H1 (cell line): ENCODE results near the gene KLHDC1. TPM values are rescaled to one million over a fixed set of nuclear protein-coding genes. Genes with fewer than 3 reads are reported as not detected.
A peak's percentile ranks its signal among the peaks of the same experiment; 100 is the strongest.

ENCODE experiments used
- CTCF ChIA-PET: fragments of 300-600 bp; sonication (Branson Sonifier 250); formaldehyde crosslinking; loops from one replicate; lab custom pipeline; 2021; ENCODE audit not compliant: partially characterized antibody; lab: Charles Lee
- POLR2A ChIA-PET: fragments of 300-600 bp; sonication (Branson Sonifier 250); formaldehyde crosslinking; loops from one replicate; lab custom pipeline; 2021; ENCODE audit warnings: inconsistent platforms; ENCODE audit not compliant: partially characterized antibody; lab: Charles Lee
- DNase-seq, 2 experiments: peaks; one replicate each; pipeline versions ENCODE4 v3.0.0 to v3.0.0-alpha.2; 2010 to 2022; ENCODE audit warnings: low spot score in 2 of 2, low read depth in 1 of 2, mixed read lengths in 1 of 2
- FAIRE-seq: peaks from 2 replicates; lab custom pipeline; 2011; peaks lifted over from hg19 to GRCh38; lab: Jason Lieb, UNC
- H2AFZ ChIP-seq: 2 replicates; pipeline ENCODE4 v1.8.1; 2012; ENCODE audit warnings: low read length, inconsistent platforms
- H2AK5ac ChIP-seq: 2 replicates; pipeline ENCODE4 v1.6.1; 2013; ENCODE audit warnings: low read depth, low read length
- H2BK120ac ChIP-seq: replicated peaks from 2 replicates; pipeline ENCODE3; 2013; ENCODE audit warnings: low read depth, low read length, inconsistent platforms
- H2BK12ac ChIP-seq: 2 replicates; pipeline ENCODE4 v1.6.1; 2013; ENCODE audit warnings: low read depth, low read length
- H2BK15ac ChIP-seq: 2 replicates; pipeline ENCODE4 v1.6.1; 2013; ENCODE audit warnings: low read length
- H2BK20ac ChIP-seq: 2 replicates; pipeline ENCODE4 v1.6.1; 2013; ENCODE audit warnings: low read length
- H2BK5ac ChIP-seq: 2 replicates; pipeline ENCODE4 v1.6.1; 2013; ENCODE audit warnings: low read depth, low read length
- H3K14ac ChIP-seq: 2 replicates; pipeline ENCODE4 v1.6.1; 2013; ENCODE audit warnings: inconsistent platforms; ENCODE audit not compliant: insufficient read length
- H3K18ac ChIP-seq: 2 replicates; pipeline ENCODE4 v1.6.1; 2013; ENCODE audit warnings: low read length; ENCODE audit errors: extremely low read depth
- H3K23ac ChIP-seq: 2 replicates; pipeline ENCODE4 v1.6.1; 2013; ENCODE audit warnings: inconsistent platforms; ENCODE audit not compliant: insufficient read length
- H3K23me2 ChIP-seq: 2 replicates; pipeline ENCODE4 v1.6.1; 2013; ENCODE audit warnings: low read depth, low read length
- H3K27ac ChIP-seq: 2 replicates; pipeline ENCODE4 v1.6.1; 2011; ENCODE audit warnings: low read depth, low read length, inconsistent platforms
- H3K27me3 ChIP-seq, 4 experiments: replicated peaks in 1 of 4; 1 replicate in 1 of 4; 2 replicates in 3 of 4; pipeline versions ENCODE4 v1.6.1 to v1.8.1; 2011 to 2013; ENCODE audit warnings: low read length in 3 of 4, mild to moderate bottlenecking in 3 of 4, inconsistent platforms in 2 of 4, mixed read lengths in 2 of 4, moderate library complexity in 1 of 4; ENCODE audit not compliant: control insufficient read depth in 3 of 4, insufficient read depth in 3 of 4; ENCODE audit errors: extremely low read depth in 1 of 4
- H3K36me3 ChIP-seq, 4 experiments: 2 replicates each; pipeline versions ENCODE4 v1.6.1 to v1.8.1; 2011 to 2013; ENCODE audit warnings: mild to moderate bottlenecking in 4 of 4, low read length in 3 of 4, moderate library complexity in 2 of 4, control low read depth in 1 of 4, inconsistent platforms in 1 of 4; ENCODE audit not compliant: insufficient read depth in 4 of 4, control insufficient read depth in 2 of 4
- H3K4ac ChIP-seq: replicated peaks from 2 replicates; pipeline ENCODE3; 2013; ENCODE audit warnings: low read length, low read depth, mixed read lengths, inconsistent platforms; ENCODE audit not compliant: insufficient read length
- H3K4me1 ChIP-seq, 4 experiments: replicated peaks in 1 of 4; 1 replicate in 1 of 4; 2 replicates in 3 of 4; pipeline versions ENCODE4 v1.6.1 to v1.8.1; 2011 to 2013; ENCODE audit warnings: low read length in 3 of 4, inconsistent platforms in 2 of 4, mixed read lengths in 1 of 4; ENCODE audit not compliant: insufficient read depth in 4 of 4, control insufficient read depth in 3 of 4
- H3K4me2 ChIP-seq, 2 experiments: 2 replicates each; pipeline versions ENCODE4 v1.6.1 to v1.8.1; 2011 to 2013; ENCODE audit warnings: low read depth in 2 of 2, low read length in 2 of 2, control low read depth in 1 of 2, inconsistent platforms in 1 of 2, mild to moderate bottlenecking in 1 of 2; ENCODE audit not compliant: insufficient read depth in 1 of 2
- H3K4me3 ChIP-seq, 4 experiments: fragments of 200-600, 300-600 bp in 1 of 4; sonication (generic), shearing (Covaris generic), sonication (Bioruptor Twin) in 1 of 4; 2 replicates each; pipeline versions ENCODE4 v1.5.1 to v1.8.1; 2011 to 2016; ENCODE audit warnings: low read length in 4 of 4, low read depth in 3 of 4, control low read depth in 2 of 4, inconsistent platforms in 2 of 4, mild to moderate bottlenecking in 2 of 4, mixed read lengths in 1 of 4, moderate library complexity in 1 of 4; ENCODE audit not compliant: insufficient read depth in 2 of 4; ENCODE audit errors: extremely low read depth in 1 of 4
- H3K56ac ChIP-seq: replicated peaks from 2 replicates; pipeline ENCODE3; 2013; ENCODE audit warnings: low read depth, mild to moderate bottlenecking, mixed read lengths, low read length, inconsistent platforms; ENCODE audit not compliant: insufficient read length
- H3K79me1 ChIP-seq: 2 replicates; pipeline ENCODE4 v1.6.1; 2013; ENCODE audit warnings: low read depth, low read length, control low read depth
- H3K79me2 ChIP-seq, 2 experiments: 2 replicates each; pipeline versions ENCODE4 v1.6.1 to v1.8.1; 2012 to 2013; ENCODE audit warnings: low read length in 2 of 2, mild to moderate bottlenecking in 2 of 2, inconsistent platforms in 1 of 2; ENCODE audit not compliant: insufficient read depth in 2 of 2, control insufficient read depth in 1 of 2
- H3K9ac ChIP-seq, 4 experiments: replicated peaks in 1 of 4; 1 replicate in 1 of 4; 2 replicates in 3 of 4; pipeline versions ENCODE4 v1.6.1 to v1.8.1; 2011 to 2013; ENCODE audit warnings: low read depth in 3 of 4, low read length in 3 of 4, control low read depth in 2 of 4, mild to moderate bottlenecking in 2 of 4, moderate library complexity in 2 of 4, inconsistent platforms in 1 of 4; ENCODE audit errors: extremely low read depth in 1 of 4
- H3K9me3 ChIP-seq, 2 experiments: 2 replicates each; pipeline versions ENCODE4 v1.6.1 to v1.8.1; 2012 to 2013; ENCODE audit warnings: mild to moderate bottlenecking in 2 of 2, moderate library complexity in 2 of 2, control low read depth in 1 of 2, inconsistent platforms in 1 of 2, low read depth in 1 of 2, low read length in 1 of 2, mixed read lengths in 1 of 2; ENCODE audit not compliant: insufficient read depth in 2 of 2
- H4K20me1 ChIP-seq, 2 experiments: replicated peaks in 1 of 2; 2 replicates each; pipeline versions ENCODE3 to v1.8.1; 2011 to 2013; ENCODE audit warnings: inconsistent platforms in 2 of 2, low read length in 2 of 2, mild to moderate bottlenecking in 1 of 2; ENCODE audit not compliant: insufficient read depth in 2 of 2, control insufficient read depth in 1 of 2
- H4K5ac ChIP-seq: 2 replicates; pipeline ENCODE4 v1.6.1; 2013; ENCODE audit warnings: low read length, low read depth, mixed read lengths, inconsistent platforms; ENCODE audit not compliant: insufficient read length
- H4K8ac ChIP-seq: 2 replicates; pipeline ENCODE4 v1.8.0; 2013; ENCODE audit warnings: mild to moderate bottlenecking, moderate library complexity, low read length, inconsistent platforms; ENCODE audit not compliant: insufficient read depth; ENCODE audit errors: extremely low read depth
- H4K91ac ChIP-seq: replicated peaks from 2 replicates; pipeline ENCODE3; 2013; ENCODE audit warnings: low read length, mixed read lengths, inconsistent platforms; ENCODE audit not compliant: insufficient read length
- CBX8 ChIP-seq: fragments of 300-800, 300-1000 bp; sonication (generic); IDR thresholded peaks from 2 replicates; pipeline ENCODE4 v1.7.1; 2016; ENCODE audit warnings: low read depth, low read length, borderline replicate concordance
- RAD21 ChIP-seq, 2 experiments: IDR thresholded peaks in 1 of 2; conservative IDR thresholded peaks in 1 of 2; 2 replicates each; pipeline ENCODE4 v1.6.1; 2011; ENCODE audit warnings: low read depth in 2 of 2, low read length in 2 of 2, improper control_type of control experiment in 1 of 2, inconsistent platforms in 1 of 2, mild to moderate bottlenecking in 1 of 2, moderate library complexity in 1 of 2
- TAF1 ChIP-seq: IDR thresholded peaks from 2 replicates; pipeline ENCODE4 v1.6.1; 2011; ENCODE audit warnings: mild to moderate bottlenecking, low read depth, low read length
- TBP ChIP-seq: IDR thresholded peaks from 2 replicates; pipeline ENCODE4 v1.6.1; 2011; ENCODE audit warnings: low read depth, low read length, improper control_type of control experiment
- WGBS, 2 experiments: shearing (Covaris generic) in 1 of 2; methylation state at CpG; one replicate each; pipeline versions ENCODE4 v1.1.6 to v1.1.7; 2013 to 2015; ENCODE audit warnings: low lambda C conversion rate in 2 of 2, mixed read lengths in 2 of 2, inconsistent platforms in 1 of 2, low coverage in 1 of 2, missing lambda C conversion rate in 1 of 2; ENCODE audit not compliant: insufficient replicate concordance in 2 of 2, insufficient coverage in 1 of 2, insufficient read length in 1 of 2; ENCODE audit errors: extremely low coverage in 1 of 2, missing lambda C conversion rate in 1 of 2; 5-methylcytosine and 5-hydroxymethylcytosine counted together
- polyA plus RNA-seq, 7 experiments: library from polyadenylated mRNA; depleted of rRNA in 3 of 7; stranded (reverse) in 5 of 7; unstranded in 2 of 7; fragments of >200 nt in 5 of 7; fragments of 200-250 nt in 2 of 7; gene quantifications; 1 replicate in 5 of 7; 2 replicates in 1 of 7; 4 replicates in 1 of 7; pipeline versions ENCODE4 v1.2.1 to v1.2.3, GENCODE V29; 2011 to 2013; ENCODE audit warnings: missing spikeins in 2 of 7, mixed read lengths in 2 of 7
- total RNA-seq: library from RNA; stranded (reverse); fragmentation: NEBNext Ultra II Directional; extraction: Animal tissue kit (Norgen Biotek cat#: 25700); gene quantifications from 2 replicates; pipeline ENCODE4 v1.2.1, GENCODE V29; 2021

Gene KLHDC1
- total and polyA plus RNA-seq, 2 of the 8 experiments (the other 6 are each of a cell fraction or from before 2014, with no cell fraction given): 0.08 TPM; not detected in 1

DNA sequence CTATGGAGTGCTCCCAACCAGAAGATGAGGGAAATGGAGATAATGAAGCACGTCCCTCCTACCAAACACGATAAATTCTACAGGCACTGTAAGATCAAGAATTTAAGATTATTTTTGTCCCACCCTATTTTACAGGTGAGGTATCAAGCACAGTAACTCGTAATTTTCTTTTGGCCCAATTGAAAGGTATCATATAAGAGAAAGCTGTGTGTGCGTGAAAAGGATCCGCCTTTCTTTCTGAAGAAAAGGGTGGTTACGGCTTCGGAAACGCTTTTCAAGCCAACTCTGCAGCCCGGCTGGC is 74.3 kb downstream of the KLHDC1 start:
- peak overlapping the region; percentile 55; the same call in 1 of the 2 replicates for H2AFZ ChIP-seq
- peak overlapping the region; percentile 69 to 98 (median 93) for H3K4me3 ChIP-seq
- no peak overlapping the region for H3K56ac ChIP-seq
- peaks cover 2 to 13% (median 3%) of the 10 kb centered on the region in 4 experiments; a peak in 4 of 7 replicates for H3K4me1 ChIP-seq
- no peak overlapping the region for H3K4ac ChIP-seq
- no peaks in the 10 kb centered on the region for H3K27me3 ChIP-seq
- H4K8ac ChIP-seq: peak overlapping the region; percentile 93
- peaks cover 0 to under 1% (median 0%) of the 10 kb centered on the region in 4 experiments; a peak in 1 of 8 replicates for H3K36me3 ChIP-seq
- no peak overlapping the region for H3K14ac ChIP-seq
- no peaks in the 10 kb centered on the region for H3K9me3 ChIP-seq
- H3K18ac ChIP-seq: no peak overlapping the region
- FAIRE-seq: no peak
- no peaks in the 10 kb centered on the region for H4K20me1 ChIP-seq
- no peak overlapping the region for H4K91ac ChIP-seq
- no peak overlapping the region for H3K23ac ChIP-seq
- no peak overlapping the region for H2BK20ac ChIP-seq
- no peak overlapping the region for H2BK5ac ChIP-seq
- peaks cover 9% of the 10 kb centered on the region for H3K23me2 ChIP-seq
- no peak for DNase-seq
- peaks cover 0 to 23% of the 10 kb centered on the region in 2 experiments; a peak in 3 of 4 replicates for H3K79me2 ChIP-seq
- peak overlapping the region; percentile 71 to 90 for H3K4me2 ChIP-seq
- H3K79me1 ChIP-seq: peaks cover 9% of the 10 kb centered on the region; the same call in 1 of the 2 replicates
- no peak overlapping the region for H2BK120ac ChIP-seq
- TF ChIP-seq TBP (peak; percentile 66), CBX8 (no peak), TAF1 (peak; percentile 44; the same call in 1 of the 2 replicates), RAD21 (IDR thresholded peaks at IDR 0.05 in 1 of 2, conservative IDR thresholded peaks at IDR 0.05 in 1 of 2; ENCODE audit: low read depth in 2 of 2, low read length in 2 of 2) (no peak)
- POLR2A ChIA-PET: interaction anchor here (0.7 to 3.5 kb wide), 28 partner anchors 9 to 349 kb away, joined by 3 to 30 read pairs (median 5); partner anchors contain the start of genes DNAAF2, KLHDC1, MGAT2 and NEMF
- CTCF ChIA-PET: interaction anchor here (2.2 to 2.8 kb wide), 3 partner anchors 85 to 133 kb away, joined by 5 to 16 read pairs (median 8); partner anchors contain the start of genes DNAAF2 and NEMF
- peak overlapping the region; percentile 48; the same call in 1 of the 2 replicates for H3K27ac ChIP-seq
- WGBS, 2 experiments: 9% methylated on average over 9 of the region's 9 CpGs; no CpG with 5 or more reads in 1 of the 2 experiments
- H4K5ac ChIP-seq: peak overlapping the region; percentile 51
- H2BK12ac ChIP-seq: no peak overlapping the region
- peak overlapping the region; percentile 35 to 99 (median 87) for H3K9ac ChIP-seq
- no peak overlapping the region for H2BK15ac ChIP-seq
- H2AK5ac ChIP-seq: no peak overlapping the region
